HG03103 (cell line): ENCODE data around the gene MARK3.

Experiments used
- ATAC-seq: cut with Tn5 transposase; IDR thresholded peaks from one replicate; pipeline ENCODE4 v1.9.1; 2021; ENCODE audit warnings: low read depth; ENCODE audit not compliant: unreplicated experiment

MARK3 gene

DNA sequence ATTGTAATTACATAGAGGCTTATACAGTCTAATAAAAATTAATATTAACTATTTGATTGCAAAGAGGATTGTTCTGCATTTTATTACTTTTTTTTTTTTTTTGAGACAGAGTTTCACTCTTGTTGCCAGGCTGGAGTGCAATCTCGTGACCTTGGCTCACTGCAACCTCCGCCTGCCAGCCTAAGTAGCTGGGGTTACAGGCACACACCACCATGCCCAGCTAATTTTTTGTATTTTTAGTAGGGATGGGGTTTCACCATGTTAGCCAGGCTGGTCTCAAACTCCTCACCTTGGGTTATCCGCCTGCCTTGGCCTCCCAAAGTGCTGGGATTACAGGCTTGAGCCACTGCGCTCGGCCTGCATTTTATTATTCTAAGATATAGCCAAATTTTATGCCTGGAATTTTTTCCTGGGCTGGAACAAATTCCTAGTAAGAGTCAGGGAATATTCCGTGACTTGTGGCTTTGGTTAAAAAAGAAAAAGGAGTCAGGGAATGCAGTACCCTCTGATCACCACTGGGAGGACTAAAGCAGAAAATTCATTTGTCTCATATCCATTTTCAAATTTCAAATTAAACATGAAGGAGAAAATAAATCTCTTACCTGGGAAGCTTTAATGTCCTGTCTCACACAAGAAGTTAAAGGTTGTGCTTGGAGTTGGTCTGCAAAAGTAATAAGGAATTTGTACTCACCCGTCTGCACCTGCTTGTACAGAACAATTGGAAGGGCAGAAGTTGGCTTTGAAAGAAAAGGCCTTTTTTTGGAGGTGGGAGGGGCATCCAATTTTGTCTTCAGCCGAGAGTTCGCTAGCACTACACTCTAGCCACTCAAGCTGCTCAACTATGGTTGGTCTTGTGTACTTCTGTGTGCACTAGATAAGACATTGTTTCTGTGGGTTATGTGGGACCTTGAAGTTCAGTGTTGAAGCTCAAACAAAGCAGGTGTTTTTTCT lies 8.7 kb downstream of the MARK3 start:
- ATAC-seq, result no peak

DNA sequence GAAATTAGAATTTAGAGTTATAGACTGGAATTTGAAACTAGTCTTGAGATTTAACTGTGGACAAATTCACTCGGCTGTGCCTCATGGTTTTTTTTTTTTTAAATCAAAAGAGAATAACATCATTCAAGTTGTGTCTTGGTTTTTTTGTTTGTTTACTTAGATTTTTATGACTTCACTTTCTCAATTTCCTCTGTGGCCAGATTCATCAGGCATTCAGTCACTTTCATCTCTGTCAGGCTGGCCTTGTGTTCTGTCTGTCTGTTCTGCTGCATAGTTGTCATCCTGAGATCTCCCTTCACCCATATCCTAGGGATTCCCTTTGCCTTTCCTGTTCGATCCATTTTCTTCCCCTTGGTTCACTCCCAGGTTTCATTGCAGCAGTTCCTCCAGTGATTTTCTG lies 10.0 kb downstream of the MARK3 start:
- no peak for ATAC-seq

DNA sequence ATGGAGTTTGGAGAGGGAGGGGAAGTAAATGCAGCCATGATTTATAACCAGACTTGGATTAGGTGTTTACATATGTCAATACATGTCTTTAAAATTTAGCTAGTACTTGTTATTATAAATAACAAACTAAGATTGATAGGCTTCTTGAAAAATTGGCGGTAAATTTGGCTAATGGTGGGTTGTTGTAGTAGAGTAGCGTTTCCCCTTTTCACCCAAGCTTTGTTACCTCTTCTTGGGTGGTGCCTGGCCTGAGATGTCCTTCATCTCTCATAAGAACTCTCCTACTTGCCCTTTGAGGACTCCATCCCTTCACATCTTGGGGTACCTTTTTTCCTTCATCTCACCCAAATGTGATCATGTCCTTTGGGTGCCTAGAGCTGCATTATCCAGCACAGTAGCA lies 11.2 kb downstream of the MARK3 start:
- no peak for ATAC-seq

DNA sequence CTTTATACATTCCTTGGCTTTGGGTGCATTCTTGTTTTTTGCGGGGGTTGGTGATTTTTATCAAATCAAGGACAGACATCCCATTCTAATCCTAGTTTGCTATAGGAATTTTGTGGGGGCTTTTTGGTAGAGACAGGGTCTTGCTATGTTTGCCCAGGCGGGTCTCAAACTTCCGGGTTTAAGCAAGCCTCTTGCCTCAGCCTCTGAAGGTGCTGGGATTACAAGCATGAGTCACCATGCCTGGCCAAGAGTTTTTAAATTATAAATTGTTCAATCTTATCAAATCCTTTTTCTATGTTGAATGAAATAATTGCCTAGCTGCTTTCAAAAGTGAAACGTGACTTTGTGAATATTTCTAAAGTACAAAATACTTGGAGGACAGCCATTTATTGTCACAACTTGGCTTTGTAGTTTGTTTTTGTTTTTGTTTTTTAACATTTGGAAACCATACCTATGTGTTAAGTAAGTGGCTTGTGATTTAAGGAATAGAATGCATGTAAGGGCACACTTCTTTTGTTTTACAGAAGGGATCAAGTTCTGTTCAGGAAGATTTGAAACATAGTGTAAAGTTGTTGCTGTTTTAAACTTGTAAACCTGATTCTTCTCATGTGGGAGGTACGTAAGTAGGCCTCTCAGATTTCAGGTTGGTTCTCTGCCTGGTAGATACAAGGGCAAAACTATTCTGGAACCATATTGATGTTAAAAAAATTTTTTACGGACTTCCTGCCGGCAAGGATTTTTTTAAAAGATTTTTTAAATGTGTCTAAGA lies 13.4 kb downstream of the MARK3 start:
- no peak for ATAC-seq

DNA sequence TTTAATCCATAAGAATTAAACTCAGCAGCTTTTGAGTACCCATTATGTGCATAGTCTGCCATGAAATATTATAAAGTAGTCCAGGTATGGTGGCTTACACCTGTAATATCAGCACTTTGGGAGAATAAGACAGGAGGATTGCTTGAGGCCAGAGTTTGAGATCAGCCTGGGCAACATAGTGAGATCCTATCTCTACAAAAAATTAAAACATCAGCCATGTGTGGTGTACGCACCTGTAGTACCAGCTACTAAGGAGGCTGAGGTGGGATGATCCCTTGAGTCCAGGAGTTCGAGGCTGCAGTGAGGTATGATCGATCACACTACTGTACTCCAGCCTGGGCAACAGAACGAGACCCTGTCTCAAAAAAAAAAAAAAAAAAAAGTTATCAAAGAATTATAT lies 15.3 kb downstream of the MARK3 start:
- no peak for ATAC-seq

DNA sequence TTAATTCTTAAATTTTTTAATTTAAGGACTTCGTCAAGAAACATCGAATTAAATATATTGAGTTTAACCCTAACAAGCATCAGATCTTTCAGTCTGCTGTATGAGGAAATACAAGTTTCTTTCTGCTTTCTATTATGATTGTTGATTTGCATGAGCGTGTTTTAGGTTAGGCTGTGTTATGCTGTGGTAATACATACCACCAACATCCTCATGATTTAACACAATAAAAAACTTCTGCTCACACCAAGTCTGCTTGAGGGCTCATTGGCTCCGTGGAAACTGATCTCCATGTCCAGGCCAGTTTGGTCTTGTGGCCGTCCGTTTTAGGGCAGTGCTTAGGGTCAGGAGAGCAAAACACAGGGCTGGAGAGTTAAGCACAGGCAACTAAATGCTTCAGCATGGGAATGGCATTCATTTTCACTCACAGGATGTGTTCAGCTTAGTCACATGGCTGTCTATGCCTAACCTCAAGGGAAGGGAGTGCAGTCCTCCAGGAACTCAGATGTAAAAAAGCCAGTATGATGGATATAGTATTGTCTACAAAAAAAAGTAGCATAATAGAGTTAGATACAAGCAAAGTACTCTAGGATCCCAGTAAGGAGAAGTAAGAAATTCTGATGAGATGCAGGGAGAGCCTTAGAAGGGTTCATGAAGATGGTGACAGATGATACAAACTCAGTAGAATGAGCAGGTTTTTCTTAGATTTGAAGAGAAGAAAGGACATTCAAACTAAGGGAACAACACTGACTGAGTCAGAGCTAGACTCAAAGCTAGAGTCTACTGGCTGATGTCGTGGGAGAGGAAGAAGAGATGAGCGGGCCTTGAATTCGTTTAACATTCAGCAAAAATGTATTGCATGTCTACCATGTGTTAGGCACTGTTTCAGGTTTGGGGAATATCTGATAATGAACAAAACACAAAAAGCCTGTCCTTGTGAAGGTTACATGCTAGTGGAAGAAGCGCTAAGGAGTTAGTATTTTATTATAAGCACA lies 16.3 kb downstream of the MARK3 start:
- no peak for ATAC-seq

DNA sequence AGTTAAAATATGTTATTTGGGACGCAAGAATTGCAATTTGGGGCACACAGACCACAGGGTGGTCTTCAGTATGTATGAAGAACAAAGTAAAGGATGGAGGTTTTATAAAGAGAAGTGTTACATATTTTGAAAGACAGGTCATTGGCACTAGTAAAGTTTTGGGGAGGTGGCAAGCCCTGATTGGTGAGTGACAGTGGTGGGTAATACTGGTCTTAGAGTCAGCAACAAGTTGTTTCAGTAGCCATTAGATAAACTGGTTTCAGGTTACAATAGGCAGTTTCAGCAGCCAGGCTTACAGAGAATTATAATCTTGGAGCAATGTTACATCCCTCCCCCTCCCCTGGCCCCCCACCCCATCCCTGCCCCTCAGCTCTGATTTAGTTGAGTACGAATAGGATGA lies 17.5 kb downstream of the MARK3 start:
- no peak for ATAC-seq

DNA sequence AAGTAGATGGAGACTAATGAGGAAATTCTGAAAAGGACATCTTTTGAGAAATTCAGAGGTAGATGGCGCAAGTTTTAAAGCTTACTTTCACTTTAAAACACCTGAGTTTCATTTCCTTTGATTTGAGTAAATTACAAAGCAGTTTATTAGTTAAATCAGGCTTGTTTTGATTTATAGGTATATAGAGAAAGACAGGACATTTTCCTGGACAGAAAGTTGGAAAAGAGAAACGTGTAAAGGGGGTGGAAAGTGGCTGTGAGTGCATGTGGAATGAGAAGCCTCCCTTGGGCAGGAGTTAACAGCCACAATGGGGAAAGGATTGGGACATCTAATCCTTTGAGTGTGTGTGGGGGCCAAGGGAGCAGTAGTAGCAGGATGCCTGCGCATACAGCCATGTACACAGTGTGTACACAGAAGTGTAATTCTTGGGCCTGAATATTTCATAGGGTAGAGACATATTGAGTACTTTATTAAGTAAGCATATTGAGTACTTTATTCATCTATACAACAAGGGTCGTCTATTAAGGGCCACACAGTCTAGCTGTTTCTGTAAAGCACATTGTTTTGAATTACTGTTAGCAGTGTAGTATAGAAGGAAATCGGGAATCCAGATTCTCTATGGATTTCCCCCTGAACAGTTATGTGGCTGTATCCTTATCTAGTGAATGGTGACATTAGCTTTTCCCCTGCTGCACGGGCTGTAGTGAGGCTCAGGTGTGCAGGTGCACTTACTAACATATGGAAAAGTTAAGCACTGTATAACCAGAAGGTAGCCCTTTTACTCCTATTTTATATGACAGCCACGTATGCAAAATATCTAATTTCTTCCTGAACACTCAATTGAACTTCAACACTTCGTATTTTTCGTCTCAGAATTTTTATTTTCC lies 19.1 kb downstream of the MARK3 start:
- ATAC-seq, result no peak

DNA sequence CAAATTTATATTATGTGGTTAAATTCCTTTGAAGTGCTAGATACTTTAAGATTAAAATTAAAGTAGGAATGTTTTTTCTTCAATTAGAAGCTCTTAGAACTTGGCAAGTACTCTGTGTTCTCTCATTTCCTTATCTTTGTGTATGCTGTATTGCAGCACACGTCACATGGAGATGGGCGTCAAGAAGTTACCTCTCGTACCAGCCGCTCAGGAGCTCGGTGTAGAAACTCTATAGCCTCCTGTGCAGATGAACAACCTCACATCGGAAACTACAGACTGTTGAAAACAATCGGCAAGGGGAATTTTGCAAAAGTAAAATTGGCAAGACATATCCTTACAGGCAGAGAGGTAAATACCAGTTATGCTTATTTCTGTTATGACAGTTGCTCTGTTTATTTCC lies 19.7 kb downstream of the MARK3 start:
- ATAC-seq, result no peak

DNA sequence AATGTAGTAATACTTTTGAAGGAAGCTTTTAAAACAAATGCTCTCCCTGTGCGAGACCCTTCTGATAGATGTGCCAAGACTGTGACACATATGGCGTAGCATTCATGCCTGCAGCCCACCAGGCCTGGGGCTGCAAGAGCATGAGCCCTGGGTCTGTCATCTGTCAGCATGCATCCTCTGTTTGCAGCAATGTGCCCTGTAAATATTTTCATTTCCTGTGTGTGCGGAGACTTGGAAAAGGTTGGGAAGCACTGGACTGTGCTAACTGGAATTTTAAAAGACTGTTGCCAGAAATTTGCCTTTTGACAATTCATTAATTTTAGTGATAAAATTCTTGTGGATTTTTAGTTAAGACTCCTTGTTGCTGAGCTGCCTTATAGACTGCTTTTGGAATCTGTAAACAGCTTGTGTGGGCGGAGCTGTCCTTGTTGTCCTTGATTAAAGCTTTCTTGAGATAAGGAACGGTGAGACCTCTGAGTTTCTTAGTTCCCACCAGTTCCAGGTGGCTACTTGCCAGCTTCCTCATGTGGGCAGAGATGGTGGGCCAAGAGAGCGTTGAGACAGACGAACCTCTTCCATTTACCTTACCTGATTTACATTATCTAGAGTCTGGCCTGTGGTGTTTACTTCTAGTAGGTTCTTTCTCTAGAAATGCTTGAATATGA lies 23.4 kb downstream of the MARK3 start:
- ATAC-seq, result no peak

DNA sequence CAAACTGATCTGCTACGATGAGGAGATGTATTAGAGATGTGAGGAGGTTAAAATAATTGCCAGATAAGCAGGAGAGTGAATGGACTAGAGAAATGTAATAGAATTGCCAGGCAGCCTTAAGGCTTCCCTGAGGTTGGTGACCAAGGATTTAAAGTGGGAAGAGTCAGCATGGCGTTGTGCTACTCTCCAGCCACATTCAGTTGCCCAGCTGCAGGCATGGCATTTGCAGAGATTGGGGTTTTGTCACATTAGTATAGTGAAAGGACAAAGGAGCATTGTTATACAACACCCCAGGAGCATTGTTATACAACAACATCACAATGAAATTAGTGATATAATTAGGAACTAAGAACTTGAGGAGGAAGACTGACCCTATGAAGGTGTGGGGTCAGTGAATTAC lies 31.7 kb downstream of the MARK3 start:
- ATAC-seq, result no peak

DNA sequence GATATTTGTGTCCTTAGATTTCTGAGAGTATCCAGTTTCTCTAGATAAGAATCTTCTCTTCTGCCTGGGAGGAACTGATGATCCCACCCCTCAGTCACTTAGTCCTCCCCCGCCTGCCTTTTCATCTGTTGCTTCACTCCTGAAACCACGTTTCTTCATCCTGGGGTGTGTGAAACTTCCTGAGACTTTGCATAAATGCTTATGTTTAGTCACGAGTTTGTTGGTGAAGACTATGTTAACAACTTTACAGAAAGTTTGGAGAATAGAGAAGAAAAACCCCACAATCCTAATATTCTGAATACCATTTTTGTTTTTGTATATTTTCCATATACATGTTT lies 33.2 kb downstream of the MARK3 start:
- ATAC-seq, result no peak

DNA sequence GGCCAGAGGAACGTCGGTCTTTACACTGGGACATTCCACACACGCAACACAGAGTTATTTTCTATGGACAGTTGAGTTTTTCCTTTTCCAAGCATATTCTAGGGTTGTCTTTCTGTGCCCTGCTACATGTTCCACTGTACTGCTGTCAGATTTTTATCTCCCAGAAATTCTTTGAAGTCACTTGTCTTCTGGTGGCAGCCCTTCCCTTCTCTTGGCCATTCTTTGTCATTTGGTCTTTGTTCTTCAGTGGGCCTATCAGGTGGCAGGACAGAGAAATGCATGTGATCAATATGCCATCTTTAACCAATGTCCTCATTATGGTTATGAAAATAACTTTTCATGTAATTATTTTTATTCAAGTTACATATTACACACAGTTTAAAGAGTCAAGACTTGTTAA lies 36.3 kb downstream of the MARK3 start:
- ATAC-seq, result no peak

DNA sequence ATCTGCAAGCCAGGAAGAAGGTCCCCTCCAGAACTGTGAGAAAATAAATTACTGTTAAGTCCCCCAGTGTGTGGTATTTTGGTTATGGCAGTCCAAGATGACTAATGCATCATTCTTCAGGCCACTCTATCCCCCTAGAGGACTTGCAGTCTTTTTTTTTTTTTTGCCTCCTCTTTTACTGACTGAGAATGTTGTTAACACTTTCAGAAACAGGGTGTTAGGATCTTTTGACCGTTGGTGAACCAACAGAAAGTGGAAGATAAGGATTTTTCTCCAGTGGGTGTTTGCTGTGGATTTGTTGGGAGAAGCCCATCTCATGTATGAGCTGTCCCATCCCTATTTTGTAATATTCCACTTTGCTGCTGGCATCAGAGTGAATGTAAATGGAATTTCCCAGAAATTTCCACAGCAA lies 37.8 kb downstream of the MARK3 start:
- no peak for ATAC-seq

DNA sequence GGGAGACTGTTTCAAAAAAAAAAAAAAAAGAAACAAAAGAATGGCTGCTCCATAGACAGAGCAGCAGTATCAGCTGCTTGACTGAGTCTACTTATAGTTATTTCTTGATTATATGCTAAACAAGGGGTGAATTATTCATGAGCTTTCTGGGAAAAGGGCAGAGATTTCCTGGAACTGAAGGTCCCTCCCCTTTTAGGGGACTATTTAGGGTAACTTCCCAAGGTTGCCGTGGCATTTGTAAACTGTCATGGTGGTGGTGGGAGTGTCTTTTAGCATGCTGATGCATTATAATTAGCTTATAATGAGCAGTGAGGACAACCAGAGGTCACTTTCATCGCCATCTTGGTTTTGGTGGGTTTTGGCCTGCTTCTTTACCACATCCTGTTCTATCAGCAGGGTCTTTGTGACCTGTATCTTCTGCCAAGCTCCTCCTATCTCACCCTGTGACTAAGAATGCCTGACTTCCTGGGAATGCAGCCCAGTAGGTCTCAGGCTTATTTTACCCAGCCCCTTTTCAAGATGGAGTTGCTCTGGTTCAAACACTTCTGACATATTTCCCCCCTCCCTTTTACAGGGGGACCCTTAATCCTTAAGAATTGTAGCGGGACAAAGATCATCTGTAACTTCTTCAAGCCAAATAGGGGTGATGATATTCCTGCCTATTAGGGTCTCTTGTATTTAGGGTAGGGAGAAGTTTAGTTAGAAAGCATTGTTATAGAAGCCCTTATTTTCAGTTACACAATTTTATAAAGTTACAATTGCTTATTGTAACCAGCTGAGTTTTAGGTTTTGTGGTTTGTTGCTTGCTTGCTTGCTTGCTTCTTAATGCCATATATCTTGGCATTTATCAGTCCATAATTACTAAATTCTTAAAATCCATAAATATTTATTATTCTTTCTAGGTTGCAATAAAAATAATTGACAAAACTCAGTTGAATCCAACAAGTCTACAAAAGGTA lies 42.5 kb downstream of the MARK3 start:
- no peak for ATAC-seq

DNA sequence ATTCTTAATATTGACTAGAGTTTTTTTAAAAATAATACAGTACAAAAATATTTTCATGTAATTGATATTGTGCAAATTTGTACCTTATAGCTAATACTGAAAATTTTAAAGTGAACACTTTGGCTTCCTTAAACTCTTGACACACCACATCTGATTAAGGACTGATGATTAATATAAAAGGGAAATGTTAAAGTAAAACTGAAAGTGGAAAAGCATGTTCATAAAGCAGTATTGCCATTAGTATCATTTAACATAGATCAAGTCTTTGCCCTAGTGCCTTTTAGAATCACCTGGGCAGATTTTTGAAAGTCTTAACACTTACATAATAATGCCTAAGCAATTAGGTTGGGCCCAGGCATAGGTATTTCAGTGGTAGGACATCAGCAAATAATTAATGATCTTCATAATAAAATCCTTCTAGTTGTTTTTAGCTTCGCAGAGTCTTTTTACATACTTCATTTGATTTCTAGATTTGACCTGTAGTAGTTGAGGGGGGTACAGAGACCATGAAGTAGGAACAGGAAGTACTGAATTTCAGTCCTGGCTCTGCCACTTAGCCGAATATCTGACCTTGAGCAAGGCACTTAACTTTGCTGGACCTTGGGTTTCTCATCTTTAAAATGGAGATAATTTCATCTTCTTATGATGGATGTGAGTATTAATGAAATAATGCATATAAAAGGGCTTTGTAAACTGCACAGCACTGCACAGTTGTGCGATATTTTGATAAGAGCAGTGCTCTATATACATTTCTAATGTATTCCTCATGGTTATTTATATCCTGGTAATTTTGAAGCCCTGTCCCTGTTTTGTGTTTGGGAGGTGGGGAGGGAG lies 43.7 kb downstream of the MARK3 start:
- ATAC-seq, result no peak

DNA sequence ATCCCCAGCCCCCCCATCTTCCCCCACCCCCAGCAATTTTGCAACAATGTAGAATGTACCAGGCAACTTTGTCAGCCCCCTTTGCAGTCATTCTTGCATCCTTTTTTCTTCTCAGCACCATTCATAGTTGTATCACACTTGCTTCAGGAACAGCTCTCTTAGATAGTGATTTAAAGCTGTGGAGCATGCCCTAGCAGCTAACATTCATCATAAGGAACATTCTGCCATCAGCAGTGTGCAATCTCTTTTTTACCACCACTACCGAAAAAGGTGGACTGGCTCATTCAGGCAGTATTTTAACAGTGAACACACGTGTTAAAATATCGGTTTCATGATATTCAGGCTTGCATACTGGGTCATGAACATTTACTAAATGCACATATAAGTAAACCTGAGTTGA lies 45.1 kb downstream of the MARK3 start:
- no peak for ATAC-seq
